Endothelial cell of umbilical vein (primary cell): ENCODE data around the gene RANBP3L. TPM values are rescaled to one million over a fixed set of nuclear protein-coding genes. Genes with fewer than 3 reads are reported as not detected.

Experiments used
- BruUV-seq: library from RNA; stranded (reverse); fragments of 400-500 nt; replicated peaks from 2 replicates; lab custom pipeline; 2021; lab: Mats Ljungman, UMichigan
- CTCF ChIA-PET: fragments of 300-600, 350-600 bp; sonication (Branson Sonifier 250); formaldehyde crosslinking; loops from one replicate; lab custom pipeline; 2021; ENCODE audit warnings: antibody characterized with exemption, inconsistent platforms; lab: Charles Lee
- POLR2A ChIA-PET: fragments of 300-600, 350-600 bp; sonication (Branson Sonifier 250); formaldehyde crosslinking; loops from one replicate; lab custom pipeline; 2021; ENCODE audit warnings: antibody characterized with exemption, inconsistent platforms; lab: Charles Lee
- DNase-seq: peaks from one replicate; pipeline ENCODE4 v3.0.0-alpha.2; 2011; ENCODE audit warnings: low read depth, low spot score
- FAIRE-seq: peaks from 2 replicates; lab custom pipeline; 2011; peaks lifted over from hg19 to GRCh38; lab: Jason Lieb, UNC
- H2AFZ ChIP-seq: 2 replicates; pipeline ENCODE4 v1.6.0; 2012; ENCODE audit warnings: low read depth, low read length, control low read depth, inconsistent platforms
- H3K27ac ChIP-seq: 2 replicates; pipeline ENCODE4 v1.5.1; 2011; ENCODE audit warnings: low read depth, mild to moderate bottlenecking, control low read depth, low read length, moderate library complexity; ENCODE audit not compliant: insufficient read depth
- H3K27me3 ChIP-seq, 2 experiments: 2 replicates each; pipeline versions ENCODE4 v1.6.0 to v1.6.1; 2011; ENCODE audit warnings: low read length in 2 of 2, mixed read lengths in 1 of 2; ENCODE audit not compliant: control insufficient read depth in 2 of 2, insufficient read depth in 2 of 2
- H3K36me3 ChIP-seq, 2 experiments: 2 replicates in 1 of 2; 3 replicates in 1 of 2; pipeline ENCODE4 v1.5.1; 2011; ENCODE audit warnings: low read length in 2 of 2, mild to moderate bottlenecking in 1 of 2, moderate library complexity in 1 of 2; ENCODE audit not compliant: control insufficient read depth in 2 of 2, insufficient read depth in 2 of 2; ENCODE audit errors: extremely low read depth in 1 of 2
- H3K4me1 ChIP-seq: 3 replicates; pipeline ENCODE4 v1.5.1; 2011; ENCODE audit warnings: mild to moderate bottlenecking, low read length; ENCODE audit not compliant: control insufficient read depth, insufficient read depth; ENCODE audit errors: extremely low read depth
- H3K4me2 ChIP-seq: 2 replicates; pipeline ENCODE4 v1.6.1; 2011; ENCODE audit warnings: low read length, control low read depth, mixed read lengths; ENCODE audit not compliant: insufficient read depth
- H3K4me3 ChIP-seq, 3 experiments: fragments of 200-600 bp in 1 of 3; sonication (generic), shearing (Covaris generic) in 1 of 3; replicated peaks in 1 of 3; 2 replicates each; pipeline ENCODE4 v1.5.1; 2011 to 2016; ENCODE audit warnings: control low read depth in 3 of 3, low read length in 3 of 3, mild to moderate bottlenecking in 2 of 3, inconsistent platforms in 1 of 3, low read depth in 1 of 3, moderate library complexity in 1 of 3; ENCODE audit not compliant: insufficient read depth in 1 of 3
- H3K79me2 ChIP-seq: 2 replicates; pipeline ENCODE4 v1.6.0; 2012; ENCODE audit warnings: low read length, inconsistent platforms; ENCODE audit not compliant: control insufficient read depth, insufficient read depth
- H3K9ac ChIP-seq: replicated peaks from 2 replicates; pipeline ENCODE3; 2011; ENCODE audit warnings: low read length, control low read depth; ENCODE audit not compliant: insufficient read depth; ENCODE audit errors: extremely low read depth
- H3K9me1 ChIP-seq: replicated peaks from 3 replicates; pipeline ENCODE4 v1.6.0; 2011; ENCODE audit warnings: mild to moderate bottlenecking, low read length; ENCODE audit not compliant: control insufficient read depth, insufficient read depth; ENCODE audit errors: extremely low read depth
- H3K9me3 ChIP-seq: replicated peaks from 2 replicates; pipeline ENCODE4 v1.5.1; 2012; ENCODE audit warnings: low read length, inconsistent platforms; ENCODE audit not compliant: control insufficient read depth, insufficient read depth
- H4K20me1 ChIP-seq: replicated peaks from 2 replicates; pipeline ENCODE3; 2011; ENCODE audit warnings: mild to moderate bottlenecking, low read length; ENCODE audit not compliant: control insufficient read depth, insufficient read depth; ENCODE audit errors: extremely low read depth
- CTCF ChIP-seq, 2 donors: IDR thresholded peaks; 1 replicate in 1 of 2; 2 replicates in 1 of 2; pipeline ENCODE4 v1.5.1; 2011; ENCODE audit warnings: low read length in 2 of 2, mild to moderate bottlenecking in 2 of 2, moderate library complexity in 2 of 2, control low read depth in 1 of 2, inconsistent platforms in 1 of 2, low read depth in 1 of 2; ENCODE audit not compliant: insufficient read depth in 1 of 2; ENCODE audit errors: extremely low read depth in 1 of 2
- EZH2 ChIP-seq: IDR thresholded peaks from 2 replicates; pipeline ENCODE4 v1.6.1; 2012; ENCODE audit warnings: borderline replicate concordance, low read depth, mild to moderate bottlenecking, moderate library complexity, low read length, inconsistent platforms; ENCODE audit not compliant: severe bottlenecking
- FOS ChIP-seq: IDR thresholded peaks from 2 replicates; pipeline ENCODE4 v1.6.1; 2011; ENCODE audit warnings: mild to moderate bottlenecking, low read length, moderate library complexity, borderline replicate concordance; ENCODE audit not compliant: insufficient read depth
- GATA2 ChIP-seq: IDR thresholded peaks from 2 replicates; pipeline ENCODE4 v1.7.0; 2011; ENCODE audit warnings: low read depth, mild to moderate bottlenecking, moderate library complexity, mixed read lengths, low read length; ENCODE audit not compliant: insufficient read length, insufficient read depth
- JUN ChIP-seq: IDR thresholded peaks from 2 replicates; pipeline ENCODE4 v1.6.1; 2011; ENCODE audit warnings: borderline replicate concordance, low read depth; ENCODE audit not compliant: insufficient read length, insufficient read depth
- MAX ChIP-seq: IDR thresholded peaks from 2 replicates; pipeline ENCODE4 v1.6.1; 2011; ENCODE audit not compliant: insufficient read depth, insufficient read length
- MYC ChIP-seq: IDR thresholded peaks from one replicate; pipeline ENCODE4 v1.6.1; 2011; ENCODE audit warnings: mild to moderate bottlenecking, low read depth, low read length
- POLR2A ChIP-seq: IDR thresholded peaks from 2 replicates; pipeline ENCODE4 v1.6.1; 2012; ENCODE audit warnings: low read depth, mild to moderate bottlenecking, control low read depth, low read length
- POLR2AphosphoS5 ChIP-seq: IDR thresholded peaks from 2 replicates; pipeline ENCODE4 v1.6.1; 2012; ENCODE audit warnings: low read depth, mild to moderate bottlenecking, control low read depth, low read length, moderate library complexity; ENCODE audit not compliant: insufficient read depth
- dilution Hi-C: fragments of 300-500 bp; cut with MboI; formaldehyde crosslinking; loops from one replicate; pipeline ENCODE4 v1.15.0; 2019; ENCODE audit warnings: low sequenced_read_pairs; ENCODE audit not compliant: extremely low pct_ligation_motif_present
- intact Hi-C: fragments of 100-400 bp; cut with micrococcal nuclease; formaldehyde crosslinking; loops from one replicate; pipeline ENCODE4 v1.10.0; 2022
- polyA plus RNA-seq, 4 experiments: library from polyadenylated mRNA; depleted of rRNA in 3 of 4; stranded (reverse) in 3 of 4; unstranded in 1 of 4; fragments of >200 nt; gene quantifications; 2 replicates each; pipeline versions ENCODE4 v1.2.1 to v1.2.3, GENCODE V29; 2011 to 2012; ENCODE audit warnings: missing spikeins in 1 of 4
- total RNA-seq: library from RNA; stranded (reverse); gene quantifications from 2 replicates; pipeline ENCODE4 v1.2.3, GENCODE V29; 2021

The RANBP3L gene
- total and polyA plus RNA-seq, 2 donors (not counting 3 experiments of a cell fraction or from before 2014, with no cell fraction given) = not detected

GRCh38 chr5:36300191-36300926, 1.3 kb downstream of the RANBP3L start:
- peaks cover 0 to 15% of the 10 kb centered on the region in 2 experiments for H3K27me3 ChIP-seq
- dilution Hi-C loops = no loop called here
- H3K9me3 ChIP-seq = no peaks in the 10 kb centered on the region
- CTCF ChIA-PET = interaction anchor here (2.2 to 5.2 kb wide), 3 partner anchors 23 to 123 kb away, joined by 8 to 31 read pairs (median 13); no protein-coding TSS in a partner anchor
- no peak for DNase-seq
- H4K20me1 ChIP-seq = no peaks in the 10 kb centered on the region
- H3K27ac ChIP-seq = no peak overlapping the region
- intact Hi-C loops = loop anchor here (10.0 kb wide), 1 partner anchor 336 kb away; no protein-coding TSS in a partner anchor
- no peak overlapping the region for H3K4me3 ChIP-seq
- no TSS peak for BruUV-seq
- H3K36me3 ChIP-seq = no peaks in the 10 kb centered on the region
- no peak overlapping the region for H3K4me2 ChIP-seq
- TF ChIP-seq JUN (peak; percentile 18), POLR2A (no peak), MAX (no peak)
- no peak overlapping the region for H2AFZ ChIP-seq
- H3K4me1 ChIP-seq = no peaks in the 10 kb centered on the region
- no peak for FAIRE-seq
- H3K9me1 ChIP-seq = no peaks in the 10 kb centered on the region
- H3K79me2 ChIP-seq = no peaks in the 10 kb centered on the region
- POLR2A ChIA-PET = no interaction called here
- no peak overlapping the region for H3K9ac ChIP-seq

GRCh38 chr5:36298552-36298951, 3.1 kb downstream of the RANBP3L start:
- Histone ChIP-seq H3K36me3 (no peaks in the 10 kb centered on the region), H3K4me2 (no peak overlapping the region), H3K9me1 (no peaks in the 10 kb centered on the region), H3K79me2 (no peaks in the 10 kb centered on the region), H3K9me3 (no peaks in the 10 kb centered on the region), H3K4me3 (no peak overlapping the region), H3K9ac (no peak overlapping the region), H3K27ac (no peak overlapping the region), H3K4me1 (no peaks in the 10 kb centered on the region), H3K27me3 (peaks cover 0 to 15% of the 10 kb centered on the region in 2 experiments), H4K20me1 (no peaks in the 10 kb centered on the region), H2AFZ (no peak overlapping the region)
- no TSS peak for BruUV-seq
- no peak for DNase-seq
- ChIA-PET POLR2A (interaction anchor here (0.7 kb wide), 1 partner anchor 9 kb away, joined by 4 read pairs; no protein-coding TSS in a partner anchor), CTCF (interaction anchor here (0.9 to 1.1 kb wide), 2 partner anchors 10 to 57 kb away, joined by 3 read pairs; partner anchors contain the start of gene NADK2)
- TF ChIP-seq MAX = no peak
- TF ChIP-seq JUN = no peak
- TF ChIP-seq GATA2 = no peak
- no peak for TF ChIP-seq POLR2A
- TF ChIP-seq EZH2 = no peak
- no peak for TF ChIP-seq MYC
- no peak for TF ChIP-seq CTCF (IDR thresholded peaks at IDR 0.05; ENCODE audit: extremely low read depth in 1 of 2, insufficient read depth in 1 of 2, low read depth in 1 of 2, low read length in 2 of 2)
- TF ChIP-seq POLR2AphosphoS5 = no peak
- no peak for TF ChIP-seq FOS
- dilution Hi-C loops = no loop called here
- no peak for FAIRE-seq
- intact Hi-C loops = no loop called here
